Measurements from ENCODE around the gene GOLGA1. TPM values are rescaled to one million over a fixed set of nuclear protein-coding genes. Genes with fewer than 3 reads are reported as not detected.

GOLGA1 gene
- total and polyA plus RNA-seq, 9 of the 15 experiments (the other 6 are each of a cell fraction or from before 2014, with no cell fraction given), result 2.9 to 15.9 (median 8.5) TPM

DNA sequence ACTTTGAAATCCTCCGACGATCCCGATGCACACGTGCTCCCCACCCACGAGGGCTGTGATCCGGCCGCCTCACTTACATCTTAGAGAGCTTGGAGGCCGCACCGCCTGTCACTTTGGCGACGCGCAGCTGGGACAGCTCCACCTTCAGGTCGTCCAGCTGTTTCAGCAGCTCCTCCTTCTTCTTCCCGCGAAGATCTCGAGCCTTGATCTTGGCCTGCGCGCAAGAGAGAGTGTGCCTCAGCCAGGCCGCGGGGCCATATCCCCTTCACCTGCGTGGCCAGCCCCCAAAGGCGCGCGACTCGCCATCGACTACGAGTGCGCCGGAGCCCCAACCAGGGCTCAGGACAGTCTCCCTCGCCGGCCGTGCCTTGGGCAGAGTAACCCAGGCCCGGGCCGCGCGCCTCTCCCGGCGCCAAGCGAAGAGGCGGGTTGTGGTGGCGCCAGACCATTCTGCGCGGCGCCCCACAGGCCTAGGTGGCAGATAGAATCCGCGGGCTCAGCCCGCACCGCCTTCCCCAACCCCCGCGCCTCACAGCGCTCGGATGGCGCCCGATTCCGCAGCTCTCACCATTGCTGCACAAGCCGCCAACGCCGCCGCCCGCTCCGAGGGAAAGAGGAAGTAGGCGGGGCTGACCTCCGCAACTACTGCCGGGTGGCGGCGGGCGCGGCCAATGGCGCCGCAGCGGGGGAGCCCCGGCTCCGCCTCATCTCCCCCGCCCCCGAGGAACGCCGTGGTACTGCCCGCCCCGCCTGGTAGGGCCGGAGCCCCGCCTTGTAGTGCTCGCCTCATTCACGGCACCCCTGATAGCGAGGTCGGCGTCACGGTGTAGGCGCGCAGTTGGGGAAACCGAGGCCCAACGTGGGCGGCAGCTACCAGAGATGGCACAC lies 79.3 kb downstream of the GOLGA1 start, which contains the start of the genes ARPC5L and RPL35 (continued):
- TF ChIP-seq ESRRB (CRISPR knock-in tag; IDR thresholded peaks at IDR 0.05; ENCODE audit: borderline replicate concordance), result no peak
- TF ChIP-seq MAFG (tag; conservative IDR thresholded peaks at IDR 0.05), result no peak
- TF ChIP-seq KAT7 (CRISPR knock-in tag; IDR thresholded peaks at IDR 0.05; ENCODE audit: borderline replicate concordance), result 0 out of 2 replicates have a peak, but pooled peaks have one; percentile 9
- TF ChIP-seq ZSCAN32 (CRISPR knock-in tag; IDR thresholded peaks at IDR 0.05), result no peak
- TF ChIP-seq HLTF (IDR thresholded peaks at IDR 0.05), result no peak
- no peak for TF ChIP-seq ZNF212 (CRISPR knock-in tag; IDR thresholded peaks at IDR 0.05)
- no peak for TF ChIP-seq ZNF140 (CRISPR knock-in tag; IDR thresholded peaks at IDR 0.05)
- TF ChIP-seq FOXM1 (IDR thresholded peaks at IDR 0.05; ENCODE audit: low read depth), result no peak
- peak; percentile 81; the same call in 1 of the 2 replicates for TF ChIP-seq FOXM1 (CRISPR knock-in tag; IDR thresholded peaks at IDR 0.05; ENCODE audit: low read depth)
- TF ChIP-seq RAD51 (IDR thresholded peaks at IDR 0.05; ENCODE audit: borderline replicate concordance, low read depth), result no peak
- TF ChIP-seq ERF (CRISPR knock-in tag; IDR thresholded peaks at IDR 0.05), result no peak
- TF ChIP-seq SRSF9 (IDR thresholded peaks at IDR 0.05; ENCODE audit: borderline replicate concordance, low read depth, low read length), result no peak
- no peak for TF ChIP-seq HOXB6 (CRISPR knock-in tag; IDR thresholded peaks at IDR 0.05; ENCODE audit: borderline replicate concordance)
- TF ChIP-seq SNRNP70 (optimal IDR thresholded peaks at IDR 0.05; ENCODE audit: low read depth, low read length), result no peak
- TF ChIP-seq, protein P1, sequence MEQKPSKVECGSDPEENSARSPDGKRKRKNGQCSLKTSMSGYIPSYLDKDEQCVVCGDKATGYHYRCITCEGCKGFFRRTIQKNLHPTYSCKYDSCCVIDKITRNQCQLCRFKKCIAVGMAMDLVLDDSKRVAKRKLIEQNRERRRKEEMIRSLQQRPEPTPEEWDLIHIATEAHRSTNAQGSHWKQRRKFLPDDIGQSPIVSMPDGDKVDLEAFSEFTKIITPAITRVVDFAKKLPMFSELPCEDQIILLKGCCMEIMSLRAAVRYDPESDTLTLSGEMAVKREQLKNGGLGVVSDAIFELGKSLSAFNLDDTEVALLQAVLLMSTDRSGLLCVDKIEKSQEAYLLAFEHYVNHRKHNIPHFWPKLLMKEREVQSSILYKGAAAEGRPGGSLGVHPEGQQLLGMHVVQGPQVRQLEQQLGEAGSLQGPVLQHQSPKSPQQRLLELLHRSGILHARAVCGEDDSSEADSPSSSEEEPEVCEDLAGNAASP (IDR thresholded peaks at IDR 0.05), result no peak
- no peak for TF ChIP-seq KHSRP (IDR thresholded peaks at IDR 0.05)
- TF ChIP-seq ZNF384 (IDR thresholded peaks at IDR 0.05; ENCODE audit: low read depth, low read length), result peak; percentile 35; the same call in 1 of the 2 replicates
- TF ChIP-seq NCOA4 (IDR thresholded peaks at IDR 0.05; ENCODE audit: partially characterized antibody), result no peak
- TF ChIP-seq ATF7 (IDR thresholded peaks at IDR 0.05), result peak; percentile 99
- no peak for TF ChIP-seq MTF1 (CRISPR knock-in tag; IDR thresholded peaks at IDR 0.05; ENCODE audit: borderline replicate concordance)
- peak; percentile 95 for TF ChIP-seq SREBF1 (IDR thresholded peaks at IDR 0.05; ENCODE audit: borderline replicate concordance, low read depth, low read length)
- no peak for TF ChIP-seq CBX2 (IDR thresholded peaks at IDR 0.05; ENCODE audit: insufficient read depth, low read length, poor library complexity, severe bottlenecking)
- no peak for TF ChIP-seq BRCA1 (IDR thresholded peaks at IDR 0.05)
- no peak for TF ChIP-seq BRCA1 (CRISPR knock-in tag; IDR thresholded peaks at IDR 0.05)
- TF ChIP-seq ZNF316 (IDR thresholded peaks at IDR 0.05), result 0 out of 2 replicates have a peak, but pooled peaks have one; percentile 7
- peak; percentile 98 for TF ChIP-seq JUND (IDR thresholded peaks at IDR 0.05; ENCODE audit: borderline replicate concordance, low read depth, low read length)
- no peak; the same call in 2 of the 3 replicates for TF ChIP-seq JUND (tag; IDR thresholded peaks at IDR 0.05; ENCODE audit: borderline replicate concordance, low read depth, low read length)
- peak; percentile 21 for TF ChIP-seq MEIS2 (IDR thresholded peaks at IDR 0.05; ENCODE audit: partially characterized antibody)
- TF ChIP-seq CXXC5 (CRISPR knock-in tag; IDR thresholded peaks at IDR 0.05), result peak; percentile 81
- TF ChIP-seq HMG20A (CRISPR knock-in tag; conservative IDR thresholded peaks at IDR 0.05), result no peak
- peak; percentile 96 for TF ChIP-seq CCNT2 (IDR thresholded peaks at IDR 0.05; ENCODE audit: borderline replicate concordance, extremely low read depth, insufficient read length, low read depth, low read length)
- peak; percentile 77 for TF ChIP-seq HDAC2 (IDR thresholded peaks at IDR 0.05)
